ENCODE results near the gene DENND10.
A peak's percentile ranks its signal among the peaks of the same experiment; 100 is the strongest.
"Not testable (repeated sequence)": the region's sequence is repeated elsewhere in the genome, so short reads cannot be mapped to it uniquely, and the experiment has no call there.

Gene DENND10

DNA sequence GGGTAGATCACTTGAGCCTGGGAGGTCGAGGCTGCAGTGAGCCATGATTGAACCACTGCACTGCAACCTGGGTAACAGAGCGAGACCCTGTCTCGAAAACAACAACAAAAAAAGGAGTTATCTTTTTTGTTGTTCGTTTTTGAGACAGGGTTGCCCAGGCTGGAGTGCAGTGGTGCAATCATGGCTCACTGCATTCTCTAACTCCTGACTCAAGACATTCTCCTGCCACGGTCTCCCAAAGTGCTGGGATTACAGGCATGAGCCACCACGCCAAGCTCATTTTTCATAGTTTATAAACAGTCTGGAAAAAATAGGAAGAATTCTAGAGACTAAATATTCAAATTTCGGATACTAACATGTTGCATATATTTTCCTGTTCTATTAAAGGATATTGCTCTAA, 32.2 kb downstream of the DENND10 start:
- H3K4me1 Mint-ChIP-seq (ENCODE audit: low read depth): peaks cover 30% of the 10 kb centered on the region
- no peaks in the 10 kb centered on the region for H3K9me3 Mint-ChIP-seq (ENCODE audit: low read depth)
- no peak overlapping the region for H3K4me3 Mint-ChIP-seq
- H3K27ac Mint-ChIP-seq: no peak overlapping the region
- peaks cover 11% of the 10 kb centered on the region for H3K36me3 Mint-ChIP-seq
- H3K27me3 Mint-ChIP-seq: no peaks in the 10 kb centered on the region

DNA sequence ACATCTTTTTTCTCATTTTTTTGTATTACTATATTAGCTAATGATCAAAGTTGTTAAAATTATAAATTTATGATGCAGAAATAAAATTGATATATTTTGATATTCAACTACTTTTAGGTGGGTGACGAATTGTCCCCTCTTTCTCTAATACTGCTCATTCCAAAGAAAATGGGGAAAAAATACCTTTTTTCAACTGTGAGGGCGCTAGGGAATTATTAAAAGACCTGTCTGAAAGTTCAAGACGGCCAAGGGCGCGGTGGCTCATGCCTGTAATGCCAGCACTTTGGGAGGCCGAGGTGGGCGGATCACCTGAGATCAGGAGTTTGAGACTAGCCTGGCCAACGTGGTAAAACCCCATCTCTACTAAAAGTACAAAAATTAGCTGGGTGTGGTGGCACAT, 34.0 kb downstream of the DENND10 start:
- H3K27ac Mint-ChIP-seq; H3K27me3 Mint-ChIP-seq; H3K9me3 Mint-ChIP-seq (ENCODE audit: low read depth); H3K4me3 Mint-ChIP-seq; H3K36me3 Mint-ChIP-seq: not testable (repeated sequence)
- H3K4me1 Mint-ChIP-seq (ENCODE audit: low read depth): peaks cover 15% of the 10 kb centered on the region

DNA sequence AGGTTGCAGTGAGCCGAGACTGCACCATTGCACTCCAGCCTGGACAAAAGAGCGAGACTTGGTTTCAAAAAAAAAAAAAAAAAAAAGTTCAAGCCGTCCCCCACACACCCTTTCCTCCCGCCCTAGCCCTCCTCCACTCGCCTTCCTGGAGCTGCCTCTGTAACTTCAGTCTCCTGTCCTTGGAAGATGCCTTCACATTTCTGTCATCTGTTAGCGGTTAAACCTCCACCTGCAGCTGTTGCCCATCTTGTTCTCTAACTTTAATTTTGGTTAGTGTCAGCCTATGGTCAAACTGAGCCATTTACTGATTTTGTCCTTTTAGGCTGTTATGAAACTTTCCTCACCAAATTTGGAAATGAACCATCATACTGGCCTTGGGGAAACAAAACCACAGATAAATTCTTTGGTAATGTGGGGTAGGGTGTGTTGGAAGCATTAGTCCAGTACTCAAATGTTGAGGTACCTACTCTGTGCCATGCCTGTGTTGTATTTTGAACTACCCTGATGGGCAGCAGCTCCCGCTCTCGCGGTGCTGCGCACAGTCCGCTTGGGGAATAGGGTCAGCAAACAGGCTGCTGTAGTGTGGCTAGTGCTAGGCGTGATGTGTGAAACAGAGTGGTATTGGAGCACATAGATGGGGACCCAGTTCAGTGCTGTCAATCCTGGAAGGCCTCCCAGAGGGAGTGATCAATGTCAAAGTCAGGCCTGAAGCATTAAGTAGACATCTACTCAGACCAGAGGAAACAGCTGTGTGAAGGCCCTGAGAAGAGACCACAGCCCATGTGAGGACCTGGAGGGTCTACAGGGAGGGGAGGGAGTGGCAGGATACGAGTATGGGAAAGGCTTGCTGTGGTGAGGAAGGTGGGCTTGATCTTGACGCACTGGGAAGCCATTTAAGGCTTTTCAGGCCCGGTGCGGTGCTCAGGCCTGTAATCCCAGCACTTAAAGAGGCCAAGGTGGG, 34.7 kb downstream of the DENND10 start:
- Mint-ChIP-seq H3K4me1 (ENCODE audit: low read depth) (peaks cover 9% of the 10 kb centered on the region), H3K4me3 (no peak overlapping the region), H3K9me3 (ENCODE audit: low read depth) (no peaks in the 10 kb centered on the region), H3K27ac (peak overlapping the region; percentile 28), H3K27me3 (no peaks in the 10 kb centered on the region), H3K36me3 (peaks cover 8% of the 10 kb centered on the region)

DNA sequence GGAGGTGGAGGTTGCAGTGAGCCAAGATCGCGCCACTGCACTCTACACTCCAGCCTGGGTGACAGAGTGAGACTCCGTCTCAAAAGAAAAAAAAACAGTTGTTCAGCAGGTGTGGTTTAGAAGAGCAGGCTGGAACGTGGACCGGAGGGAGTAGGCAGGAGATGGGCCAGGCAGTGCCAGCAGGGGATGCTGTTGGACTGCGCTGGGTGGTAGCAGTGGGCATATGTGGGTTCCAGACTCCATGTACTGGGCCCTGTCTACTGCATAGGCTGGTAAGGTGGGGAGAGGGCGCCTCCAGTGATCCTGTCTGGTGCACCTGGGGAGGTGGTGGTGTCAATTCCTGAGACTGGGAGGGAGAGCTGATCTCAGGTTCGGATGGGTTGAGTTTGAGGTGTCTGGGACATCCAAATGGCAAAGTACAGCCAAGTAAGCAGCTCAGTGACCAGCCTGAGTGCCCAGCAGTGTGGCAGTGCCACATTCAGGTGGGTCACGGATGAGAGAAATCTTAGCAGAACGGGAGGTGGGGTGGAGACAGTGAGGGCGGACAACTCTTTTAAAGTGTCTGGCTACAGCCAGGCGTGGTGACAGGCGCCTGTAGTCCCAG, 35.7 kb downstream of the DENND10 start:
- Mint-ChIP-seq H3K4me3 (no peak overlapping the region), H3K4me1 (ENCODE audit: low read depth) (peaks cover 5% of the 10 kb centered on the region), H3K27ac (peak overlapping the region; percentile 30), H3K9me3 (ENCODE audit: low read depth) (no peaks in the 10 kb centered on the region), H3K27me3 (no peaks in the 10 kb centered on the region), H3K36me3 (peaks cover 6% of the 10 kb centered on the region)

DNA sequence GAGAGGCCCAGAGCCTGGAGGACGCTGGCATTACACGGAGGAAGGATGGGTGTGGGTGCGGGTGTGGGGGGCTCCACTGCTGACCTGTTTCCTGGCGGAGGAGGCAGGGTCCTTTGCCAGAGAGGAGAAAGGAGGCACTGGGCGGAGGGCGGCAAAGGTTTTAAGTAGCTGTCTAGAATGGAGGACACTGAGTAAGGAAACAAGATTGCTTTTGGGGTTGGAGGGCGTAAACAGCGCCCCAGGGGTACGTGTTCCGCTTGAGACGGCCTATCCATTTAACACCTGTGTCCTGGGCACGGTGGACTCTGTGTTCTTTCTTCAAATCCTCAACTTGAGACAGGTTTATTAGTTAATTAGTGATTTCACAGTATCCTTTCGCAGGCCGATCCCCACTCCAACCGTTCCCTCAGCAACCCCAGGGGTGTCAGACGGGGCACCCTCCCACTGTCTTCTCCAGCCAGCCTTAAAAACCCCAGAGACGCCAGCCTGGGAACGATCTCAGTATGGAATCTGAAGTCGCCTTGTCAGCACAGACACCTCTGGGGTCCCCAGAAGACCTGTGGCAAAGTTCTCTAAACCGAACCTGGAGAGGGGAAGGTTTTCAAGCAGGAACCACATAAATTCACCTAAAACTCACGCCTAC, 36.8 kb downstream of the DENND10 start:
- Mint-ChIP-seq H3K27ac (no peak overlapping the region), H3K27me3 (no peaks in the 10 kb centered on the region), H3K4me1 (ENCODE audit: low read depth) (peaks cover 2% of the 10 kb centered on the region), H3K36me3 (peaks cover 6% of the 10 kb centered on the region), H3K9me3 (ENCODE audit: low read depth) (no peaks in the 10 kb centered on the region), H3K4me3 (no peak overlapping the region)

DNA sequence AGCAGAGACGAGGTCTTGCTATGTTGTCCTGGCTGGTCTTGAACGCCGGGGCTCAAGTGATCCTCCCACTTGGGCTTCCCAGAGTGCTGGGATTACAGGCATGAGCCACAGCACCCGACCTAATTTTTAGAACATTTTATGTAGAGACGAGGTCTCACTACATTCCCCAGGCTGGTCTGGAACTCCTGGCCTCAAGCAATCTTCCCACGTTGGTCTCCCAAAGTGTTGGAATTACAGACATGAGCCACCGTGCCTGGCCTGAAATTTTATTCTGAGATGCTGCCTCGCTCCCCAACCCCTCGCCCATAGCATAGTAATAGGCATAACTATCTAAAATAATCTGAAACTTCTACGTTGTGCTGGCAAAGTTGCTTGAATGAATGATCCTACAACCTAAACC, 39.7 kb downstream of the DENND10 start:
- no peaks in the 10 kb centered on the region for H3K27me3 Mint-ChIP-seq
- H3K4me3 Mint-ChIP-seq: no peak overlapping the region
- peaks cover 4% of the 10 kb centered on the region for H3K36me3 Mint-ChIP-seq
- H3K27ac Mint-ChIP-seq: no peak overlapping the region
- peaks cover 2% of the 10 kb centered on the region for H3K4me1 Mint-ChIP-seq (ENCODE audit: low read depth)
- H3K9me3 Mint-ChIP-seq (ENCODE audit: low read depth): no peaks in the 10 kb centered on the region

DNA sequence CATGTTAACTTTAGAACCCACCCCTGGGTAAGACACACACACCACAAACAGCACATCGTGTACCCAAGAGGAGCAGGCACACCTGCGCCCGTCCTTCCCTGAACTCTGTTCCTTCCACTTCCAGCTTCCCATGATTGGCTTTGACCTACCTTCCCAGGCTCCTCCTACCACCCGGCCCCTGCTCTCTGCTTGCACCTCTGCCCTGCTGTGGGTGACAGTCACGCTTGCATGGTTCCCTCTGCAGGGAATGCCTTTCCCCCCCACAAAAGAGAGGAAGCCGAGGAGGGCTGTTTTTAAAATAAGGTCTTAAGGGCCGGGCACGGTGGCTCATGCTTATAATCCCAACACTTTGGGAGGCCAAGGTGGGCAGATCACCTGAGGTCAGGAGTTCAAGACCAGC, 45.2 kb downstream of the DENND10 start:
- Mint-ChIP-seq H3K4me3 (no peak overlapping the region), H3K27ac (no peak overlapping the region), H3K9me3 (ENCODE audit: low read depth) (no peaks in the 10 kb centered on the region), H3K4me1 (ENCODE audit: low read depth) (no peaks in the 10 kb centered on the region), H3K36me3 (peaks cover 6% of the 10 kb centered on the region), H3K27me3 (no peaks in the 10 kb centered on the region)

DNA sequence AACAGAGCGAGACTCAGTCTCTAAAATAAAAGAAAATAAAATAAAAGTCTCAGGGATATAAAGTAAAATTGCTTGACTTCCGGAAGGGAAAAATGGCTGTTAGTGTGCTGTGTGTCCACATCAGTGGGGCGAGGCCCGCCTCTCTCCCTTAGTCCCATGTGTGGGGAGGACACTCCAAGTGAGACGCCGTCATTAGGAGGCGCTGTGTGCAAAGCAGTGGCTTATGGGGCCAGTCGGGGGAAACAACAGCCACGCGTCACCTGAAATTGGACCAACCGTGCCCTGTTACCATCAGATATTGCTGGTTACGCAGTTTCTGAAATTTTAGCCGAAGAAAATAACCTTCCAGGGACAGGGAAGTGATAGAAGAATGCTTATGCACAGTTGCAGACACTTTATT, 45.8 kb downstream of the DENND10 start:
- H3K27me3 Mint-ChIP-seq: no peaks in the 10 kb centered on the region
- H3K27ac Mint-ChIP-seq: no peak overlapping the region

DNA sequence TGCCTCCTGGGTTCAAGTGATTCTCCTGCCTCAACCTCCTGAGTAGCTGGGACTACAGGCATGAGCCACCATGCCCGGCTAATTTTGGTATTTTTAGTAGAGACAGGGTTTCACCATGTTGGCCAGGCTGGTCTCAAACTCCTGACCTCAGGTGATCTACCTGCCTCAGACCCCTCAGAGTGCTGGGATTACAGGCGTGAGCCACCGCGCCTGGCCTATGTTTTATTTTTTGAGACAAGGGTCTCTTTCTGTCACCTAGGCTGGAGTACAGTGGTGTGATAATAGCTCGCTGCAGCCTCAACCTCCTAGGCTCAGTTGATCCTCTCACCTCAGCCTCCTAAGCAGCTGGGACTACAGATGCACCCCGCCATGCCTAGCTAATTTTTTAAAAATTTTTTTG, 47.7 kb downstream of the DENND10 start:
- H3K9me3 Mint-ChIP-seq (ENCODE audit: low read depth); H3K4me3 Mint-ChIP-seq; H3K4me1 Mint-ChIP-seq (ENCODE audit: low read depth); H3K27ac Mint-ChIP-seq; H3K27me3 Mint-ChIP-seq; H3K36me3 Mint-ChIP-seq: not testable (repeated sequence)

More for the DNA sequence above, 45.8 kb downstream of the DENND10 start:
- Mint-ChIP-seq H3K4me3 (no peak overlapping the region), H3K4me1 (ENCODE audit: low read depth) (no peaks in the 10 kb centered on the region), H3K36me3 (peaks cover 6% of the 10 kb centered on the region), H3K9me3 (ENCODE audit: low read depth) (no peaks in the 10 kb centered on the region)

DNA sequence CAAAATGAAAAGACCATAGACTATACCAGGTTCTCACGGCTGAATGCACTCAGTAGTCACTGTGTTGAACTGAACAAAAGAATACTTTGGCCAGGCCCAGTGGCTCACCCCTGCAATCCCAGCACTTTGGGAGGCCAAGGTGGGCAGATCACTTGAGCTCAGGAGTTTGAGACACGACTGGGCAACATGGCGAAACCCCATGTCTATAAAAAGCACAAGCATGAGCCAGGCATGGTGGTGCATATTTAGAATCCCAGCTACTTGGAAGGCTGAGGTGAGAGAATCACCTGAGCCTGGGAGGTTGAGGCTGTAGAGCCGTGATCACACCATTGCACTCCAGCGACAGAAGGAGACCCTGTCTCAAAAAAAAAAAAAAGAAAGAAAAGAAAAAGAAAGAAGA, 49.1 kb downstream of the DENND10 start:
- Mint-ChIP-seq H3K27ac (no peak overlapping the region), H3K36me3 (peaks cover 13% of the 10 kb centered on the region), H3K27me3 (no peaks in the 10 kb centered on the region), H3K4me1 (ENCODE audit: low read depth) (no peaks in the 10 kb centered on the region), H3K9me3 (ENCODE audit: low read depth) (no peaks in the 10 kb centered on the region), H3K4me3 (no peak overlapping the region)

DNA sequence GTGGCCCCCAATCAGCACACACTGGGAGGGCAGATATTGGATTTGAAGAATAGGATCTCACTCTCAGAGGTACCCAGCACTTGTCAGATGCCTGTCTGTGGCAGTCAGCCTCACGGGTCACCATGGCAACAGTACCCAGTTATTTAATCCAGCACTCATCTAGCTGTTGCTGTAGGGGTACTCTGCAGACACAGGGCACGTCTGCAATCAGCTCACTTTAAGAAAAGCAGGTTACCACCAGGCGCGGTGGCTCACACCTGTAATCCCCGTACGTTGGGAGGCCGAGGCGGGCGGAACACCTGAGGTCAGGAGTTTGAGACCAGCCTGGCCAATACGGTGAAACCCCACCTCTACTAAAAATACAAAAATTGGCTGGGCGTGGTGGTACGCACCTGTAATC, 49.7 kb downstream of the DENND10 start:
- no peaks in the 10 kb centered on the region for H3K4me1 Mint-ChIP-seq (ENCODE audit: low read depth)
- no peaks in the 10 kb centered on the region for H3K9me3 Mint-ChIP-seq (ENCODE audit: low read depth)
- peaks cover 13% of the 10 kb centered on the region for H3K36me3 Mint-ChIP-seq
- no peak overlapping the region for H3K27ac Mint-ChIP-seq
- H3K4me3 Mint-ChIP-seq: no peak overlapping the region
- H3K27me3 Mint-ChIP-seq: no peaks in the 10 kb centered on the region

DNA sequence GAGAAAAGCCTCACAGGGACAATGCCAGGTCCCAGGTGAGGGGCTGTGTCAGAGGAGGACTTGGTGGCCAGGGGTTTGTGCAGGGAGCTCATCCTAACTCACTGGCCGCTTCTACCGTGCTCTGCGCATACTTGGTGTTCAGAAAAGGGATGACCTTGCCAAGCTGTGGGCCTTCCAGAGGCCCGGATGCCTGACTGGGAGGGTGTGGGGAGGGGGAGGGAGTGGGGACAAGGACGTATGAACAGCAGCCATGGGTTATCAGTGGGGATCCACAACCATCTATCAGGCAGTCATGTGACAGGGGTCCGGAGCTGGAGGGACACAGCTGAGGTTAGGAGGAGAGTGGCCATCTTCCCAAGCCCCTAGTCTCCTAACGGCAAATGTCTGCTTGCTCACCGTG, 55.4 kb downstream of the DENND10 start:
- H3K27me3 Mint-ChIP-seq: no peaks in the 10 kb centered on the region
- peaks cover 14% of the 10 kb centered on the region for H3K4me1 Mint-ChIP-seq (ENCODE audit: low read depth)
- no peak overlapping the region for H3K27ac Mint-ChIP-seq
- H3K4me3 Mint-ChIP-seq: no peak overlapping the region
- peaks cover 7% of the 10 kb centered on the region for H3K36me3 Mint-ChIP-seq
- H3K9me3 Mint-ChIP-seq (ENCODE audit: low read depth): no peaks in the 10 kb centered on the region

DNA sequence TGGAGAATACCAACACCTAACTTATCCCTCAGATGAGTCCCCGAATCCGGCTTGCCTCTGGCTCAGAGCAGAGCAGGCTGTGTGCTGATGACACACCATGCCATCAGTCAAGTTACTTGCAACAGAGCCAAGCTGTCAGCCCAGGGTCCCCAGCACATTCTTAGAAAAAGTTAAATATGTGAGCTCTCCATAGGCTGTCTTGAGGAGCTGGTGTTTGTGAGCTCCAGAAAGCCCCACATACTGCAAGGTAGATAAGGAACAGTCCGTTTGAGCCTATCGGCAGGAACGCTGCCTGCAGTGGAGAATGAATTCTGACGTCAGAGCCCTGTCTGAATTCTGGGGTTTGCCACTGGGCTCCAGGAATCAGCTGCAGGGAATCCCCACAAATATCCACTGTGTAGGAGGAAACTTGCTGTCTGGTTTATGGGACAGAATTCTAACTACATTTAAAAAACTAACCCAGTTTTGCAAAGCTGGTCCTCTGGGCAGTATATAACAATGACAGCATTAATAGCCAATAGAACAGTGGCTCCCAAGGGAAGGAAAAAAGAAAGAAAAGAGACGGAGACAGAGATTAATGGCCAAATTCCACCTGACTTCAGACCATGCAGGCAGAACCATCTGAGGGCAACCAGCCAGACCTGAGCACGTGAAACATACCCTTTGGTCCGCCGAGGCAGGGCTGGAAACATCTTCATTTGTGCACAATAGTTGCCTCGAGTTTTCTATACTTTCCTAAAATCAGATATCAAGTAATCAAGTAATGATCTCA, 58.0 kb downstream of the DENND10 start:
- Mint-ChIP-seq H3K27ac (peak overlapping the region; percentile 0), H3K27me3 (no peaks in the 10 kb centered on the region), H3K4me1 (ENCODE audit: low read depth) (peaks cover 32% of the 10 kb centered on the region), H3K9me3 (ENCODE audit: low read depth) (no peaks in the 10 kb centered on the region), H3K4me3 (no peak overlapping the region), H3K36me3 (peaks cover 5% of the 10 kb centered on the region)

DNA sequence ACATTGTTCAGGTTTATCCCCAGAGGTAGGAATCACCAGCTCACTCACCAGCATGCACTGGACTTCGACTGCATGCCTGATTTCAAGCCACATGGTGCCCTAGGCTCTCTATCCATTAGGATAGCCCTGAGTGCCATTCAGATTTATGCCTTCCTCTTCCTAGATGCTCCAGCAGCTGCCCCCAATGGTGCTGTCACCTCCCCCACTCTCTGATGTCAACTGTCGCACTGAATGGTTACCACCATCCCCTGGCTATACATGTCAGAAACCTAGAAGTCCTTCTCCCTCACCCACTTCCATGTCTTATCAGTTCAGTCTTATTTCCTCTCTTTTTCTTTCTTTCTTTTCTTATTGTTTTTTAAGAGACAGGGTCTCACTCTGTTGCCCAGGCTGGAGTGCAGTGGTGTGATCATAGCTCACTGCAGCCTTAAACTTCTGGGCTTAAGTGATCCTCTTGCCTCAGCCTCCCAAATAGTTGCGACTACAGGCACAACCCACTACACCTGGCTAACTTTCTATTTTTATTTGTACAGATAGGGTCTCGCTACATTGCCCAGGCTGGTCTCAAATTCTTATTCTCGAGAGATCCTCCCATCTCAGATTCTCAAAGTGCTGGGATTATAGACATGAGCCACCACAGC, 58.7 kb downstream of the DENND10 start:
- Mint-ChIP-seq H3K36me3 (peaks cover 4% of the 10 kb centered on the region), H3K4me1 (ENCODE audit: low read depth) (peaks cover 35% of the 10 kb centered on the region), H3K27ac (peak overlapping the region; percentile 0), H3K9me3 (ENCODE audit: low read depth) (no peaks in the 10 kb centered on the region), H3K27me3 (no peaks in the 10 kb centered on the region), H3K4me3 (peak overlapping the region; percentile 58)
